Kidney epithelial cell (primary cell): ENCODE results near the gene INTS3. TPM values are rescaled to one million over a fixed set of nuclear protein-coding genes. Genes with fewer than 3 reads are reported as not detected.
"Not testable (repeated sequence)": the region's sequence is repeated elsewhere in the genome, so short reads cannot be mapped to it uniquely, and the experiment has no call there.

Experiments
- DNase-seq: peaks from one replicate; pipeline ENCODE4 v3.0.0-alpha.2; 2010; ENCODE audit warnings: low read depth
- H3K27me3 ChIP-seq: 2 replicates; pipeline ENCODE4 v1.6.0; 2011; ENCODE audit warnings: low read length; ENCODE audit not compliant: control insufficient read depth, insufficient read depth
- H3K36me3 ChIP-seq: 2 replicates; pipeline ENCODE4 v1.5.1; 2011; ENCODE audit warnings: low read length; ENCODE audit not compliant: control insufficient read depth, insufficient read depth
- H3K4me3 ChIP-seq: 2 replicates; pipeline ENCODE4 v1.5.1; 2011; ENCODE audit warnings: low read depth, mild to moderate bottlenecking, control low read depth, low read length
- total RNA-seq: library from RNA; depleted of rRNA; stranded (reverse); fragments of >200 nt; gene quantifications from 2 replicates; pipeline ENCODE4 v1.2.3, GENCODE V29; 2015
- TF ChIP-seq, protein P1 (sequence below): IDR thresholded peaks from 2 replicates; pipeline ENCODE4 v1.5.1; 2011; ENCODE audit warnings: mild to moderate bottlenecking, moderate library complexity, low read length, control low read depth, inconsistent platforms; ENCODE audit not compliant: insufficient read depth, poor library complexity, severe bottlenecking

The INTS3 gene
- total RNA-seq, 1 donor from 2014 or later: 33.8 TPM

DNA sequence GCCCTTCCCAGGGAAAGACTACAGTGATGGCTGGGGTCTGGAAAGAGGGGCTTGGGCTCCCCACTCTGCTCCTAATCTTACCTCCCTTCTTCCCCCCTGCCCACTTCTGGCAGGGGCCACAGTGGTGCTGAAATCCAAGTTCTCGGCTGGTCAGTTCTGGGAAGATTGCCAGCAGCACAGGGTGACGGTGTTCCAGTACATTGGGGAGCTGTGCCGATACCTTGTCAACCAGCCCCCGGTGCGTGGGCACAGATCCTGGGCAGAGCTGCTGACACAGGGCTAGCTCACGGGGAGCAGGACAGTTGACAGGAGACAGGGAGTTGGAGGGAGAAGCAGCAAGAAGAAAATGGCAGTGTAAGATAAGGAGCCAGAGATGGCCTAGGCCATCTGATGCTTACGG is 49.8 kb downstream of the INTS3 start:
- TF ChIP-seq, protein P1, sequence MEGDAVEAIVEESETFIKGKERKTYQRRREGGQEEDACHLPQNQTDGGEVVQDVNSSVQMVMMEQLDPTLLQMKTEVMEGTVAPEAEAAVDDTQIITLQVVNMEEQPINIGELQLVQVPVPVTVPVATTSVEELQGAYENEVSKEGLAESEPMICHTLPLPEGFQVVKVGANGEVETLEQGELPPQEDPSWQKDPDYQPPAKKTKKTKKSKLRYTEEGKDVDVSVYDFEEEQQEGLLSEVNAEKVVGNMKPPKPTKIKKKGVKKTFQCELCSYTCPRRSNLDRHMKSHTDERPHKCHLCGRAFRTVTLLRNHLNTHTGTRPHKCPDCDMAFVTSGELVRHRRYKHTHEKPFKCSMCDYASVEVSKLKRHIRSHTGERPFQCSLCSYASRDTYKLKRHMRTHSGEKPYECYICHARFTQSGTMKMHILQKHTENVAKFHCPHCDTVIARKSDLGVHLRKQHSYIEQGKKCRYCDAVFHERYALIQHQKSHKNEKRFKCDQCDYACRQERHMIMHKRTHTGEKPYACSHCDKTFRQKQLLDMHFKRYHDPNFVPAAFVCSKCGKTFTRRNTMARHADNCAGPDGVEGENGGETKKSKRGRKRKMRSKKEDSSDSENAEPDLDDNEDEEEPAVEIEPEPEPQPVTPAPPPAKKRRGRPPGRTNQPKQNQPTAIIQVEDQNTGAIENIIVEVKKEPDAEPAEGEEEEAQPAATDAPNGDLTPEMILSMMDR: no peak
- Histone ChIP-seq H3K4me3 (no peak overlapping the region), H3K27me3 (no peaks in the 10 kb centered on the region), H3K36me3 (peaks cover 1% of the 10 kb centered on the region)
- DNase-seq: no peak

DNA sequence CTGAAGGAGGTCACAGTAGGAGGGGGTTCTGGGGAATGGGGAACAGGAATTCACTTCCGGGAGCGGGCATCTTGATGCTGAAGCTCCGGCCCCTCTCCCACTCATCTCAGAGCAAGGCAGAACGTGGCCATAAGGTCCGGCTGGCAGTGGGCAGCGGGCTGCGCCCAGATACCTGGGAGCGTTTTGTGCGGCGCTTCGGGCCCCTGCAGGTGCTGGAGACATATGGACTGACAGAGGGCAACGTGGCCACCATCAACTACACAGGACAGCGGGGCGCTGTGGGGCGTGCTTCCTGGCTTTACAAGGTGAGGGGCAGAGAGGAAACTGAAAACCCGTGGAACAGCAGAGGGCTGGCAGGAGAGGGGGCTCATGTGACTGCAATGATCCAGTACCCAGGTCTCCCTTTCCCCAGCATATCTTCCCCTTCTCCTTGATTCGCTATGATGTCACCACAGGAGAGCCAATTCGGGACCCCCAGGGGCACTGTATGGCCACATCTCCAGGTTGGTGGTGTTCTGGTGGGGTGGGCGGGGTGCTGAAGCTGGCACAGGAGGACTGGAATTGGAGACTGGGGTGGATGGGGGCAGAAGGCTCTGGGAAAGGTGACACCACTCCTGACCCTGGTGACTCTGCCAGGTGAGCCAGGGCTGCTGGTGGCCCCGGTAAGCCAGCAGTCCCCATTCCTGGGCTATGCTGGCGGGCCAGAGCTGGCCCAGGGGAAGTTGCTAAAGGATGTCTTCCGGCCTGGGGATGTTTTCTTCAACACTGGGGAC is 50.4 kb downstream of the INTS3 start:
- DNase-seq: no peak
- TF ChIP-seq, protein P1: no peak
- Histone ChIP-seq H3K4me3 (no peak overlapping the region), H3K27me3 (no peaks in the 10 kb centered on the region), H3K36me3 (no peaks in the 10 kb centered on the region)

DNA sequence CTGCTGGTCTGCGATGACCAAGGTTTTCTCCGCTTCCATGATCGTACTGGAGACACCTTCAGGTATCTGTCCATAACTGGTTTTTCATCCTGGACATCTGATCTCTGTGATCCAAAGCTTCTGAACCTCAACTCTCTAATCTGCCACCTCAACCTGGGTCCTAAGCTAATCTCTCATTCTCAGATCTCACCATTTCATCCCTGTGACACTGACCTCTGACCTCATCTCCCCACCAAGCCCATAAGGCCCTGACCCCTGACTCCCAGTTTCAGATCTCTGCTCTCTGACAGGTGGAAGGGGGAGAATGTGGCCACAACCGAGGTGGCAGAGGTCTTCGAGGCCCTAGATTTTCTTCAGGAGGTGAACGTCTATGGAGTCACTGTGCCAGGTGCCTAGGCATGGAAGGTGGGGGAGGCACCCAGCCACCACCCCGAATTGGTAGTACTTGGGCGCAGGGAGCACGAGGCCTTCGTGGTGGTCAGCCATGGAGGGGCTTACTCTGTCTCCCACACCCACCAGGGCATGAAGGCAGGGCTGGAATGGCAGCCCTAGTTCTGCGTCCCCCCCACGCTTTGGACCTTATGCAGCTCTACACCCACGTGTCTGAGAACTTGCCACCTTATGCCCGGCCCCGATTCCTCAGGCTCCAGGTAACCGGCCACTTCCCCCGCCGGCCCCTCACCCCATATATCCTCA is 51.1 kb downstream of the INTS3 start:
- H3K36me3 ChIP-seq: no peaks in the 10 kb centered on the region
- TF ChIP-seq, protein P1: no peak
- no peak overlapping the region for H3K4me3 ChIP-seq
- no peak for DNase-seq
- no peaks in the 10 kb centered on the region for H3K27me3 ChIP-seq

DNA sequence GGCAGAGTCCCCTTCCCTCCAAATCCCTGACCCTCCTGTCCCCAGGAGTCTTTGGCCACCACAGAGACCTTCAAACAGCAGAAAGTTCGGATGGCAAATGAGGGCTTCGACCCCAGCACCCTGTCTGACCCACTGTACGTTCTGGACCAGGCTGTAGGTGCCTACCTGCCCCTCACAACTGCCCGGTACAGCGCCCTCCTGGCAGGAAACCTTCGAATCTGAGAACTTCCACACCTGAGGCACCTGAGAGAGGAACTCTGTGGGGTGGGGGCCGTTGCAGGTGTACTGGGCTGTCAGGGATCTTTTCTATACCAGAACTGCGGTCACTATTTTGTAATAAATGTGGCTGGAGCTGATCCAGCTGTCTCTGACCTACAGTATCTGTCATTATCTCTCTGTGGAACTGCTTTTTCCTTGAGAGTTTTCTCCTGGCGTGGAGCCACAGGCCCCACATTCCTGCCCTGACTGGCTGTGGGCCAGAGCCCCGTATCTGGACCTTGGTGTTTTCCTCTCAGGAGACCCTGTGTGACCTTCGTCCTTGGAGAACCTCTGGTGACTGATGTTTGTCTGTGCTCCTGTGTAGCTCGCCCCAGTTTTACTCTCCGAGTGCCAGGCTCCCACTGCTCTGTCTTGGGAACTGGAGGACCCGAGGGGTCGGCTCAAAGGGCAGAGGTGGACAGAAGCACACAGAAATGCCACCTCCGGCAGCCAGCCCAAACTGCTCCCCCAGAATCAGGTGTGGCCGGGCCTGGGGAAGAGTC is 52.1 kb downstream of the INTS3 start:
- Histone ChIP-seq H3K27me3 (no peaks in the 10 kb centered on the region), H3K36me3 (no peaks in the 10 kb centered on the region), H3K4me3 (no peak overlapping the region)
- no peak for DNase-seq
- TF ChIP-seq, protein P1: no peak

DNA sequence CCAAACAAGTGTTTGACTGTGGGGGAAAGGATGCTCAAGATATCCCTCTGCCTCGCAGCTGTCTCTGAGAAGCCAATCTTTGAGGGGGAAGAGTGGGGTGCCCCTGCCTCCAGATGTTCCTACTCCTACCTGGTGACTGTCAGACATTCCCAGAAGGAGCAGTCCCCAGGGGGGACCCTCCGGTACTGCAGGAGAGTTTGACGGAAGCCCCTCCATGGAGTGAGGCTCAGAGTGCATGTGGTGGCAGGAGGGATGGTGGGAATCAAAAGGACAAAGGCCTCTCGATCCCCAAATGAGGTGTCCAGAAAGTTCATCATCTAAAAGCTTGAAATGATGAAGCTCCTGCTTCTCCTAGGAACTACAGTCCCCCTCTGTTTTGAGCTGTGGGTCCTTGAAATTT is 52.7 kb downstream of the INTS3 start:
- no peaks in the 10 kb centered on the region for H3K36me3 ChIP-seq
- TF ChIP-seq, protein P1: no peak
- no peak overlapping the region for H3K4me3 ChIP-seq
- no peaks in the 10 kb centered on the region for H3K27me3 ChIP-seq
- no peak for DNase-seq

DNA sequence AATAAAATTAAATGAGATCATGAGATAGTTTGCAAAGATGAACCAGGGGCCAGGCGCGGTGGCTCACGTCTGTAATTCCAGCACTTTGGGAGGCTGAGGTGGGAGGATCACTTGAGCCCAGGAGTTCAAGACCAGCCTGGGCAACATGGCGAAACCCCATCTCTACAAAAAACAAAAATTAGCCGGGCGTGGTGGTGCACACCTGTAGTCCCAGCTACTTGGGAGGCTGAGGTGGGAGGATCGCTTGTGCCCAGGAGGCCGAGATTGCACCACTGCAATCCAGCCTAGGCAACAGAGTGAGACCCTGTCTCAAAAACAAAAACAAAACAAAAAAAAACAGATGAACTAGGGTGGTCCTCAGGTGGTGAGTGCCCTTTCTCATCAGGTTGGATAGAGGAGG is 54.8 kb downstream of the INTS3 start:
- not testable (repeated sequence) for H3K4me3 ChIP-seq, H3K36me3 ChIP-seq, H3K27me3 ChIP-seq, DNase-seq
